ENCODE results near the gene VWA5B1. TPM values are rescaled to one million over a fixed set of nuclear protein-coding genes. Genes with fewer than 3 reads are reported as not detected.

Gene VWA5B1
- polyA plus RNA-seq, 1 donor = 0.40 TPM

DNA sequence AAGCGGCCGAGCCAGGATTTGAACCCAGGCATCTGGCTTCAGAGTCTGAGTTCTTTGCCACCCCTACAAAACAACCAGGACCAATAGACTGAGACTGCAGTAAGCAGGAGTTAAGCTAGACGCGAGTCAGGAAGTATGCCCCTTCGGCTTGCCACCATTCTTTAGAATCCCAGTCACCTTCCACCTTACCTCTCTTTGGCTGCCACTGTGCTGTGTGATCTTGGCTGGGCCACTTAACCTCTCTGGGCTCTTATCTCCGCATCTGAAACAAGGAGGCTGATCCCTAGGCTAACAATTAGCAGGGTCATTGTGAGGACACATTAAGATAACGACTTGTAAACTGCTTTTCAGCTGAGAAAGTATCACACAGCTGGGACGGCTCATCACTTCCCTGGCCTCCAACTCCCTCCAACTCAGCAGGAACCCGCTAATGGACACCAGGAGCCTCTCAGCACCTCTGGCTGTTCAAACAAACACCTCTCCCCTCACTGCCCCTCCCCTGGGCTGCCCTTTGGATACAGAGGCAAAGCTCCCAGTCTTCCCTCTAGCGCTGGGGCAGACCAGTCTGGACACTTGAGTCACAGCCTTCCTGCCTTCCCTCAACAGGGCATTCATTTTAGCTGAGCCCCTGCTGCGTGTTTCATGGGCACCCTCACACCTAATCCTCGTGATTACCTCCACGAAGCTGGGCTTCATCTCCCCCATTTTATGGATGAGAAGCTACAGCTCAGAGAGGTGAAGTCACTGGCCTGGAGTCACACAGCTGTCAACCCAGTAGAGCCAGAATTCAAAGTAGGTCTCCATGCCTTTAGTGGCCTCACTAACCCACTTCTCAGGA is 112.1 kb downstream of the VWA5B1 start:
- no peaks in the 10 kb centered on the region for H3K9me3 ChIP-seq (ENCODE audit: control insufficient read depth, low read depth, low read length)
- no peaks in the 10 kb centered on the region for H3K4me1 ChIP-seq (ENCODE audit: control insufficient read depth, insufficient read depth, low read length)
- WGBS (ENCODE audit: insufficient coverage, low lambda C conversion rate) = no CpG with 5 or more reads among the region's 13 CpGs
- no peak overlapping the region for H3K27ac ChIP-seq (ENCODE audit: low read length)
- H3K4me3 ChIP-seq (ENCODE audit: low read length) = no peak overlapping the region
- no peaks in the 10 kb centered on the region for H3K36me3 ChIP-seq (ENCODE audit: control insufficient read depth, insufficient read depth, low read length)
- peaks cover 68% of the 10 kb centered on the region for H3K27me3 ChIP-seq (ENCODE audit: control insufficient read depth, insufficient read depth, low read length)
- no peak for DNase-seq

- Histone ChIP-seq H3K4me3 (ENCODE audit: low read length) (no peak overlapping the region), H3K4me1 (ENCODE audit: control insufficient read depth, insufficient read depth, low read length) (no peaks in the 10 kb centered on the region), H3K36me3 (ENCODE audit: control insufficient read depth, insufficient read depth, low read length) (no peaks in the 10 kb centered on the region), H3K27ac (ENCODE audit: low read length) (no peak overlapping the region), H3K9me3 (ENCODE audit: control insufficient read depth, low read depth, low read length) (no peaks in the 10 kb centered on the region), H3K27me3 (ENCODE audit: control insufficient read depth, insufficient read depth, low read length) (peaks cover 64% of the 10 kb centered on the region)
- no peak for DNase-seq
- WGBS (ENCODE audit: insufficient coverage, low lambda C conversion rate) = 80% methylated on average over 1 of the region's 8 CpGs
Measured at GRCh38 chr1:20403423-20404145, 112.9 kb downstream of the VWA5B1 start.

DNA sequence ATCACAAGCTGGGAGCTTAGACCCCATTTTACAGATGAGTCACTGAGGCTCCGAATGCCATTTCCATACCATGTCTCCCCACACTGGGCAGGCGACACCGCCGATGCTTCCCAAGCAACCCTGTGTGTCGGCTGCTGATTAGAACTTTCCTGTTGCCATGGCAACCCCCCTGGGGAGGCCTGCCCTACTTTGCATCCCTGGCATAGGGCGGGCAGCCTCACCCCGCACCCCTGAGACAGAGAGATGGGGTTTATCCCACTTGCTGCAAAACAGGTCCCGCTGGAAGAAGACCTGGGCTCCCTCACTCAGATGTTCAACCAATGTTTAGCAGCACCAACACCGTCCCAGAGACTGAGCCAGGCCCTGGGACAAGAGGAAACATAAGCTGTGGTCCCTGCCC is 113.8 kb downstream of the VWA5B1 start:
- Histone ChIP-seq H3K4me1 (ENCODE audit: control insufficient read depth, insufficient read depth, low read length) (no peaks in the 10 kb centered on the region), H3K36me3 (ENCODE audit: control insufficient read depth, insufficient read depth, low read length) (no peaks in the 10 kb centered on the region), H3K27me3 (ENCODE audit: control insufficient read depth, insufficient read depth, low read length) (peaks cover 59% of the 10 kb centered on the region), H3K4me3 (ENCODE audit: low read length) (no peak overlapping the region), H3K27ac (ENCODE audit: low read length) (no peak overlapping the region), H3K9me3 (ENCODE audit: control insufficient read depth, low read depth, low read length) (no peaks in the 10 kb centered on the region)
- no peak for DNase-seq
- no CpG with 5 or more reads among the region's 9 CpGs for WGBS (ENCODE audit: insufficient coverage, low lambda C conversion rate)

Other genes with a start within 250 kb of the VWA5B1 start
- gene PLA2G5, start 220.7 kb upstream of the VWA5B1 start, polyA plus RNA-seq = 0.04 TPM
- gene PLA2G2D, start 171.3 kb upstream of the VWA5B1 start, polyA plus RNA-seq = 0.18 TPM
- gene PLA2G2F, start 151.6 kb upstream of the VWA5B1 start, polyA plus RNA-seq = not detected
- gene UBXN10, start 104.8 kb upstream of the VWA5B1 start, polyA plus RNA-seq = 1.4 TPM
- gene PLA2G2C, start 104.4 kb upstream of the VWA5B1 start, polyA plus RNA-seq = 0.06 TPM
- 194 TPM for gene CAMK2N1, start 195.3 kb downstream of the VWA5B1 start, polyA plus RNA-seq
- gene MUL1, start 217.3 kb downstream of the VWA5B1 start, polyA plus RNA-seq = 22.9 TPM